K562 (cell line): ENCODE results near the gene MCM7. TPM values are rescaled to one million over a fixed set of nuclear protein-coding genes. Genes with fewer than 3 reads are reported as not detected.

Experiments used
- ATAC-seq: fragments of 200-7000 bp; cut with Tn5 transposase; 3 replicates; pipeline ENCODE4 v1.9.1; 2020; ENCODE audit warnings: moderate library complexity
- BruUV-seq: library from RNA; stranded (reverse); fragments of 400-500 nt; replicated peaks from 2 replicates; lab custom pipeline; 2021; lab: Mats Ljungman, UMichigan
- CTCF ChIA-PET: fragments of 300-600 bp; formaldehyde crosslinking; extraction: SDS; loops from one replicate; lab custom pipeline; 2021; ENCODE audit warnings: low intra/inter-chr PET ratio; lab: Yijun Ruan, JAX
- POLR2A ChIA-PET: fragments of 300-600, 350-650 bp; sonication (Branson Sonifier 250); formaldehyde crosslinking; extraction: SDS; loops from one replicate; lab custom pipeline; 2021; ENCODE audit warnings: antibody characterized with exemption, inconsistent platforms; lab: Yijun Ruan, JAX
- DNase-seq, 4 experiments: peaks; one replicate each; pipeline versions ENCODE4 v3.0.0 to v3.0.0-alpha.2; 2011 to 2018; ENCODE audit warnings: low spot score in 3 of 4, mixed read lengths in 3 of 4; ENCODE audit errors: extremely low read depth in 1 of 4
- FAIRE-seq: peaks from 2 replicates; lab custom pipeline; 2011; peaks lifted over from hg19 to GRCh38; lab: Jason Lieb, UNC
- H2AFZ ChIP-seq: 2 replicates; pipeline ENCODE4 v1.6.0; 2011; ENCODE audit warnings: low read depth, low read length, control low read depth, inconsistent platforms
- H3K27ac ChIP-seq: fragments of 200-600 bp; 3 replicates; pipeline ENCODE4 v1.8.0; 2011; ENCODE audit warnings: low read depth, mild to moderate bottlenecking, control low read depth, inconsistent platforms, low read length, moderate library complexity, mixed read lengths; ENCODE audit errors: extremely low read depth
- H3K27me3 ChIP-seq, 2 experiments: fragments of 300-600 bp in 1 of 2; 2 replicates in 1 of 2; 3 replicates in 1 of 2; pipeline versions ENCODE4 v1.6.0 to v1.8.0; 2011; ENCODE audit warnings: inconsistent platforms in 2 of 2, low read length in 2 of 2, mild to moderate bottlenecking in 1 of 2, mixed read lengths in 1 of 2, moderate library complexity in 1 of 2; ENCODE audit not compliant: control insufficient read depth in 2 of 2, insufficient read depth in 2 of 2
- H3K36me3 ChIP-seq: fragments of 300-600 bp; 3 replicates; pipeline ENCODE4 v1.8.0; 2011; ENCODE audit warnings: mild to moderate bottlenecking, low read length, inconsistent platforms; ENCODE audit not compliant: control insufficient read depth, insufficient read depth
- H3K4me1 ChIP-seq, 2 experiments: fragments of 200-600 bp in 1 of 2; replicated peaks in 1 of 2; 2 replicates in 1 of 2; 3 replicates in 1 of 2; pipeline versions ENCODE4 v1.5.1 to v1.8.0; 2011; ENCODE audit warnings: inconsistent platforms in 2 of 2, low read length in 2 of 2, mild to moderate bottlenecking in 1 of 2, mixed read lengths in 1 of 2, moderate library complexity in 1 of 2; ENCODE audit not compliant: control insufficient read depth in 2 of 2, insufficient read depth in 2 of 2
- H3K4me2 ChIP-seq: 2 replicates; pipeline ENCODE4 v1.6.1; 2011; ENCODE audit warnings: low read length, control low read depth, inconsistent platforms, mixed read lengths; ENCODE audit not compliant: insufficient read depth
- H3K4me3 ChIP-seq: fragments of 200-600 bp; sonication (generic), shearing (Covaris generic); 2 replicates; pipeline ENCODE4 v1.5.1; 2016; ENCODE audit warnings: control low read depth, inconsistent platforms
- H3K79me2 ChIP-seq: fragments of 200-600 bp; 3 replicates; pipeline ENCODE4 v1.8.0; 2011; ENCODE audit warnings: low read length, inconsistent platforms; ENCODE audit not compliant: control insufficient read depth, insufficient read depth
- H3K9ac ChIP-seq, 2 experiments: 2 replicates each; pipeline versions ENCODE4 v1.6.0 to v1.6.1; 2011; ENCODE audit warnings: low read depth in 2 of 2, low read length in 2 of 2, control low read depth in 1 of 2, inconsistent platforms in 1 of 2, mild to moderate bottlenecking in 1 of 2, mixed read lengths in 1 of 2; ENCODE audit not compliant: insufficient read depth in 1 of 2
- H3K9me1 ChIP-seq: one replicate; pipeline ENCODE4 v1.6.0; 2011; ENCODE audit warnings: inconsistent platforms, mild to moderate bottlenecking, low read length, moderate library complexity; ENCODE audit not compliant: control insufficient read depth, insufficient read depth
- H3K9me3 ChIP-seq: replicated peaks from 2 replicates; pipeline ENCODE4 v1.5.1; 2011; ENCODE audit warnings: low read depth, low read length, inconsistent platforms; ENCODE audit not compliant: control insufficient read depth, insufficient read depth
- H4K20me1 ChIP-seq: replicated peaks from 2 replicates; pipeline ENCODE4 v1.6.1; 2011; ENCODE audit warnings: low read length, inconsistent platforms, mixed read lengths; ENCODE audit not compliant: control insufficient read depth, insufficient read depth
- BHLHE40 ChIP-seq: IDR thresholded peaks from 2 replicates; pipeline ENCODE4 v1.6.1; 2011; ENCODE audit warnings: low read length, improper control_type of control experiment
- BRF2 ChIP-seq: IDR thresholded peaks from 3 replicates; pipeline ENCODE4 v1.6.1; 2011; ENCODE audit warnings: borderline replicate concordance, mild to moderate bottlenecking; ENCODE audit not compliant: insufficient read length, insufficient read depth
- KDM2B ChIP-seq: fragments of 250-450 bp; sonication (Bioruptor Pico); IDR thresholded peaks from 2 replicates; pipeline ENCODE4 v1.8.0; 2021; ENCODE audit warnings: mild to moderate bottlenecking, moderate library complexity
- KLF16 ChIP-seq: IDR thresholded peaks from 2 replicates; pipeline ENCODE4 v1.6.1; 2016; ENCODE audit warnings: antibody characterized with exemption
- NRF1 ChIP-seq, 2 experiments: fragments of 450-650 bp; IDR thresholded peaks in 1 of 2; conservative IDR thresholded peaks in 1 of 2; 2 replicates each; pipeline ENCODE4 v1.6.1; 2014; ENCODE audit warnings: mild to moderate bottlenecking in 2 of 2
- TBL1XR1 ChIP-seq, 2 experiments: IDR thresholded peaks; 2 replicates each; pipeline ENCODE4 v1.6.1; 2012; ENCODE audit warnings: improper control_type of control experiment in 2 of 2, low read length in 2 of 2, mild to moderate bottlenecking in 1 of 2
- XRCC3 ChIP-seq: fragments of 450-650 bp; IDR thresholded peaks from 2 replicates; pipeline ENCODE4 v1.6.1; 2017; ENCODE audit warnings: mild to moderate bottlenecking, moderate library complexity
- ZFP36 ChIP-seq: fragments of 150-350 bp; IDR thresholded peaks from 2 replicates; pipeline ENCODE4 v1.6.1; 2018; ENCODE audit warnings: low read length, low read depth; ENCODE audit not compliant: partially characterized antibody
- ZNF217 ChIP-seq: sonication (generic); formaldehyde crosslinking; IDR thresholded peaks from 2 replicates; pipeline ENCODE4 v1.8.0; 2022; ENCODE audit warnings: mild to moderate bottlenecking, missing genetic modification reagents
- ZNF280B ChIP-seq: fragments of 250-450 bp; sonication (Bioruptor Pico); IDR thresholded peaks from 2 replicates; pipeline ENCODE4 v1.5.1; 2021; ENCODE audit warnings: mild to moderate bottlenecking
- ZNF384 ChIP-seq: IDR thresholded peaks from 2 replicates; pipeline ENCODE4 v1.6.1; 2012; ENCODE audit warnings: low read depth, low read length, improper control_type of control experiment
- ZNF764 ChIP-seq: fragments of 250-450 bp; sonication (Bioruptor Pico); IDR thresholded peaks from 2 replicates; pipeline ENCODE4 v1.4.0; 2020; ENCODE audit warnings: low read depth, mild to moderate bottlenecking, moderate library complexity
- WGBS: fragments of 100-300 bp; shearing (Covaris generic); methylation state at CpG from one replicate; pipeline ENCODE4 v1.1.6; 2016; ENCODE audit warnings: low coverage, mixed read lengths; ENCODE audit not compliant: insufficient coverage; ENCODE audit errors: missing lambda C conversion rate; 5-methylcytosine and 5-hydroxymethylcytosine counted together
- in situ Hi-C: fragments of 300-500 bp; cut with MboI; formaldehyde crosslinking; loops from 4 replicates; pipeline ENCODE4 v1.15.0; 2018; ENCODE audit warnings: inconsistent platforms, mixed read lengths
- intact Hi-C: fragments of 100-400 bp; cut with micrococcal nuclease; formaldehyde crosslinking; loops from 2 replicates; pipeline ENCODE4 v1.14.2; 2022
- polyA plus RNA-seq, 8 experiments: library from polyadenylated mRNA; depleted of rRNA in 4 of 8; stranded (reverse) in 5 of 8; unstranded in 3 of 8; fragments of >200 nt; fragmentation: Nextera tagmentation in 2 of 8; fragmentation: Illumina TruSeq in 1 of 8; extraction: Ambion mirVana in 2 of 8; extraction: Trizol in 1 of 8; gene quantifications; 2 replicates each; pipeline versions ENCODE4 v1.2.1 to v1.2.3, GENCODE V29; 2011 to 2014; ENCODE audit warnings: inconsistent platforms in 1 of 8, missing spikeins in 1 of 8
- total RNA-seq, 7 experiments: library from RNA; depleted of rRNA in 6 of 7; stranded (reverse); fragments of >200 nt in 6 of 7; fragmentation: Illumina TruSeq in 2 of 7; extraction: Trizol in 2 of 7; gene quantifications; 2 replicates each; pipeline versions ENCODE4 v1.2.1 to v1.2.3, GENCODE V29; 2011 to 2021; ENCODE audit warnings: low replicate concordance in 1 of 7
- TF ChIP-seq, protein P1 (sequence below): fragments of 450-650 bp; IDR thresholded peaks from 2 replicates; pipeline ENCODE4 v1.6.1; 2014; ENCODE audit warnings: low read depth, mild to moderate bottlenecking, moderate library complexity, borderline replicate concordance
- TF ChIP-seq, protein P2 (sequence below): fragments of 450-650 bp; formaldehyde crosslinking; IDR thresholded peaks from 2 replicates; pipeline ENCODE4 v1.4.0; 2020; ENCODE audit warnings: mild to moderate bottlenecking, moderate library complexity

Gene MCM7
- total and polyA plus RNA-seq, 9 of the 15 experiments (the other 6 are each of a cell fraction or from before 2014, with no cell fraction given): 329 to 856 (median 437) TPM

- H3K4me1 ChIP-seq: peaks cover 38 to 66% of the 10 kb centered on the region in 2 experiments
- peak overlapping the region; percentile 97 for H2AFZ ChIP-seq
- H3K9ac ChIP-seq: peak overlapping the region; percentile 92 to 100
- 4% methylated on average over 26 of the region's 29 CpGs for WGBS
- no peaks in the 10 kb centered on the region for H4K20me1 ChIP-seq
- peak overlapping the region; percentile 97 for H3K27ac ChIP-seq
- H3K4me2 ChIP-seq: peak overlapping the region; percentile 94
- ChIA-PET POLR2A (interaction anchor here (0.5 to 5.7 kb wide), 11 partner anchors 12 to 312 kb away, joined by 3 to 45 read pairs (median 3); partner anchors contain the start of genes AP4M1 and MCM7), CTCF (interaction anchor here (0.9 kb wide), 1 partner anchor 213 kb away, joined by 3 read pairs; no protein-coding TSS in a partner anchor)
- H3K36me3 ChIP-seq: no peaks in the 10 kb centered on the region
- no peaks in the 10 kb centered on the region for H3K9me1 ChIP-seq
- no peaks in the 10 kb centered on the region for H3K9me3 ChIP-seq
- intact Hi-C loops (loop anchor here (2.0 to 5.0 kb wide), 3 partner anchors 44 to 149 kb away; partner anchors contain the start of genes AZGP1 and ZSCAN21), in situ Hi-C loops (loop anchor here (5.0 kb wide), 2 partner anchors 134 to 209 kb away; partner anchors contain the start of gene TRIM4)
- BruUV-seq: TSS peak; percentile 70
- H3K27me3 ChIP-seq: no peaks in the 10 kb centered on the region
- FAIRE-seq (no peak), ATAC-seq (peak; percentile 52), DNase-seq (no peak)
- H3K79me2 ChIP-seq: peaks cover 22% of the 10 kb centered on the region
- peak overlapping the region; percentile 74 for H3K4me3 ChIP-seq
- TF ChIP-seq, protein P1, sequence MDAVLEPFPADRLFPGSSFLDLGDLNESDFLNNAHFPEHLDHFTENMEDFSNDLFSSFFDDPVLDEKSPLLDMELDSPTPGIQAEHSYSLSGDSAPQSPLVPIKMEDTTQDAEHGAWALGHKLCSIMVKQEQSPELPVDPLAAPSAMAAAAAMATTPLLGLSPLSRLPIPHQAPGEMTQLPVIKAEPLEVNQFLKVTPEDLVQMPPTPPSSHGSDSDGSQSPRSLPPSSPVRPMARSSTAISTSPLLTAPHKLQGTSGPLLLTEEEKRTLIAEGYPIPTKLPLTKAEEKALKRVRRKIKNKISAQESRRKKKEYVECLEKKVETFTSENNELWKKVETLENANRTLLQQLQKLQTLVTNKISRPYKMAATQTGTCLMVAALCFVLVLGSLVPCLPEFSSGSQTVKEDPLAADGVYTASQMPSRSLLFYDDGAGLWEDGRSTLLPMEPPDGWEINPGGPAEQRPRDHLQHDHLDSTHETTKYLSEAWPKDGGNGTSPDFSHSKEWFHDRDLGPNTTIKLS: peak; percentile 48; the same call in 1 of the 2 replicates
- TF ChIP-seq ZNF384: no peak
- no peak; a peak in 3 of 4 replicates for TF ChIP-seq NRF1 (conservative IDR thresholded peaks at IDR 0.05 in 1 of 2, IDR thresholded peaks at IDR 0.05 in 1 of 2)
- TF ChIP-seq ZNF217 (CRISPR knock-in tag): no peak
- no peak for TF ChIP-seq BHLHE40
- TF ChIP-seq ZNF280B (CRISPR knock-in tag): no peak
- TF ChIP-seq BRF2: no peak
- 0 out of 4 replicates have a peak, but pooled peaks have one; percentile 22 to 52 for TF ChIP-seq TBL1XR1 (IDR thresholded peaks at IDR 0.05; ENCODE audit: low read length in 2 of 2)
- TF ChIP-seq ZFP36: no peak
- peak; percentile 75; the same call in 1 of the 2 replicates for TF ChIP-seq KDM2B
- TF ChIP-seq ZNF764: no peak
- no peak for TF ChIP-seq KLF16
- TF ChIP-seq, protein P2, sequence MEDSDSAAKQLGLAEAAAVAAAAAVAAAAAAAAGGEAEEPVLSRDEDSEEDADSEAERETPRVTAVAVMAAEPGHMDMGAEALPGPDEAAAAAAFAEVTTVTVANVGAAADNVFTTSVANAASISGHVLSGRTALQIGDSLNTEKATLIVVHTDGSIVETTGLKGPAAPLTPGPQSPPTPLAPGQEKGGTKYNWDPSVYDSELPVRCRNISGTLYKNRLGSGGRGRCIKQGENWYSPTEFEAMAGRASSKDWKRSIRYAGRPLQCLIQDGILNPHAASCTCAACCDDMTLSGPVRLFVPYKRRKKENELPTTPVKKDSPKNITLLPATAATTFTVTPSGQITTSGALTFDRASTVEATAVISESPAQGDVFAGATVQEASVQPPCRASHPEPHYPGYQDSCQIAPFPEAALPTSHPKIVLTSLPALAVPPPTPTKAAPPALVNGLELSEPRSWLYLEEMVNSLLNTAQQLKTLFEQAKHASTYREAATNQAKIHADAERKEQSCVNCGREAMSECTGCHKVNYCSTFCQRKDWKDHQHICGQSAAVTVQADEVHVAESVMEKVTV (CRISPR knock-in tag): no peak
- no peak for TF ChIP-seq XRCC3
Measured at GRCh38 chr7:100126239-100126930, 25.2 kb upstream of the MCM7 start.
